HCT116 (cell line): ENCODE data around the gene DND1. TPM values are rescaled to one million over a fixed set of nuclear protein-coding genes. Genes with fewer than 3 reads are reported as not detected.

ENCODE experiments used
- ATAC-seq: fragments of 200-7000 bp; cut with Tn5 transposase; 2 replicates; pipeline ENCODE4 v1.9.1; 2020; ENCODE audit warnings: mild to moderate bottlenecking, moderate library complexity
- BruUV-seq: library from RNA; stranded (reverse); fragments of 400-500 nt; replicated peaks from 2 replicates; lab custom pipeline; 2021; lab: Mats Ljungman, UMichigan
- CTCF ChIA-PET: fragments of 300-600 bp; sonication (Branson Sonifier 250); formaldehyde crosslinking; loops from one replicate; lab custom pipeline; 2021; ENCODE audit warnings: antibody characterized with exemption; lab: Charles Lee
- POLR2A ChIA-PET: fragments of 300-600, 350-600 bp; sonication (Branson Sonifier 250); formaldehyde crosslinking; loops from one replicate; lab custom pipeline; 2021; ENCODE audit warnings: antibody characterized with exemption; lab: Charles Lee
- RAD21 ChIA-PET, 2 experiments: fragments of 300-600 bp; sonication (Branson Sonifier 250); formaldehyde crosslinking; loops; one replicate each; lab custom pipeline; 2023; ENCODE audit warnings: low total read pairs in 2 of 2; ENCODE audit not compliant: uncharacterized antibody in 2 of 2, unreplicated experiment in 2 of 2, low non-redundant PET in 1 of 2; lab: Charles Lee
- DNase-seq: peaks from one replicate; pipeline ENCODE4 v3.0.0-alpha.2; 2010; ENCODE audit warnings: low read depth, low spot score
- H2AFZ ChIP-seq: fragments of 200-600 bp; shearing (Covaris generic), sonication (generic); 2 replicates; pipeline ENCODE4 v1.6.1; 2017; ENCODE audit warnings: low read depth, mixed run types, mixed read lengths, antibody characterized with exemption, low read length; ENCODE audit not compliant: poor library complexity, severe bottlenecking
- H3K27ac ChIP-seq: 2 replicates; pipeline ENCODE4 v1.5.1; 2012; ENCODE audit warnings: low read depth, low read length
- H3K27me3 ChIP-seq: fragments of 200-600 bp; sonication (generic); 2 replicates; pipeline ENCODE4 v1.6.1; 2016; ENCODE audit warnings: mixed run types, low read length, mixed read lengths; ENCODE audit not compliant: insufficient read depth
- H3K36me3 ChIP-seq, 2 experiments: fragments of 200-500 bp in 1 of 2; fragments of 200-600 bp in 1 of 2; sonication (Bioruptor generic) in 1 of 2; sonication (generic) in 1 of 2; 2 replicates each; pipeline versions ENCODE4 v1.5.1 to v1.6.1; 2014 to 2016; ENCODE audit warnings: low read length in 2 of 2, inconsistent platforms in 1 of 2, mixed read lengths in 1 of 2, mixed run types in 1 of 2; ENCODE audit not compliant: insufficient read depth in 2 of 2, control insufficient read depth in 1 of 2
- H3K4me1 ChIP-seq, 2 experiments: fragments of 200-600 bp in 1 of 2; sonication (generic) in 1 of 2; 2 replicates each; pipeline versions ENCODE4 v1.5.1 to v1.6.1; 2012 to 2017; ENCODE audit warnings: low read length in 2 of 2, inconsistent platforms in 1 of 2, mild to moderate bottlenecking in 1 of 2, mixed read lengths in 1 of 2, mixed run types in 1 of 2, moderate library complexity in 1 of 2; ENCODE audit not compliant: insufficient read depth in 2 of 2, control insufficient read depth in 1 of 2
- H3K4me2 ChIP-seq: fragments of 200-600 bp; sonication (generic); 2 replicates; pipeline ENCODE4 v1.6.1; 2017; ENCODE audit warnings: mixed run types, low read length, mixed read lengths
- H3K4me3 ChIP-seq, 2 experiments: fragments of 200-600 bp in 1 of 2; sonication (generic) in 1 of 2; replicated peaks in 1 of 2; 2 replicates each; pipeline ENCODE4 v1.5.1; 2011 to 2016; ENCODE audit warnings: low read length in 2 of 2, control low read depth in 1 of 2, low read depth in 1 of 2, mild to moderate bottlenecking in 1 of 2, mixed read lengths in 1 of 2, mixed run types in 1 of 2
- H3K79me2 ChIP-seq: fragments of 200-600 bp; sonication (generic); 2 replicates; pipeline ENCODE4 v1.6.1; 2017; ENCODE audit warnings: mild to moderate bottlenecking, mixed run types, low read length, moderate library complexity, mixed read lengths; ENCODE audit not compliant: insufficient read depth
- H3K9ac ChIP-seq: fragments of 200-600 bp; sonication (generic); 2 replicates; pipeline ENCODE4 v1.6.1; 2016; ENCODE audit warnings: low read length, mixed read lengths
- H3K9me2 ChIP-seq: fragments of 200-600 bp; sonication (generic), shearing (Covaris generic); 2 replicates; pipeline ENCODE4 v1.6.1; 2017; ENCODE audit warnings: mixed run types, mild to moderate bottlenecking, moderate library complexity; ENCODE audit not compliant: insufficient read depth
- H3K9me3 ChIP-seq, 2 experiments: fragments of 200-500 bp in 1 of 2; fragments of 200-600 bp in 1 of 2; sonication (Bioruptor generic) in 1 of 2; sonication (generic) in 1 of 2; 2 replicates each; pipeline ENCODE4 v1.6.1; 2014 to 2017; ENCODE audit warnings: low read length in 2 of 2, mixed read lengths in 2 of 2, inconsistent platforms in 1 of 2, low read depth in 1 of 2, mild to moderate bottlenecking in 1 of 2, mixed run types in 1 of 2, moderate library complexity in 1 of 2; ENCODE audit not compliant: control insufficient read depth in 1 of 2, insufficient read depth in 1 of 2
- H4K20me1 ChIP-seq: fragments of 200-600 bp; sonication (generic), shearing (Covaris generic); 2 replicates; pipeline ENCODE4 v1.6.1; 2017; ENCODE audit warnings: mixed run types, mild to moderate bottlenecking, moderate library complexity; ENCODE audit not compliant: insufficient read depth
- CBX3 ChIP-seq: IDR thresholded peaks from 2 replicates; pipeline ENCODE4 v1.6.1; 2012; ENCODE audit warnings: low read depth
- CEBPB ChIP-seq: IDR thresholded peaks from 2 replicates; pipeline ENCODE4 v1.6.1; 2012; ENCODE audit warnings: low read depth
- EGR1 ChIP-seq: IDR thresholded peaks from 2 replicates; pipeline ENCODE4 v1.6.1; 2012; ENCODE audit warnings: low read depth
- ELF1 ChIP-seq: IDR thresholded peaks from 2 replicates; pipeline ENCODE4 v1.6.1; 2012; ENCODE audit warnings: low read depth, borderline replicate concordance
- EZH2 ChIP-seq: fragments of 200-600 bp; sonication (generic); IDR thresholded peaks from 2 replicates; pipeline ENCODE4 v1.6.1; 2017; ENCODE audit warnings: antibody characterized with exemption, mixed run types
- FOSL1 ChIP-seq: IDR thresholded peaks from 2 replicates; pipeline ENCODE4 v1.6.1; 2012; ENCODE audit warnings: low read depth
- JUND ChIP-seq: IDR thresholded peaks from 2 replicates; pipeline ENCODE4 v1.6.1; 2012
- POLR2A ChIP-seq: IDR thresholded peaks from 2 replicates; pipeline ENCODE4 v1.7.0; 2011; ENCODE audit warnings: borderline replicate concordance; ENCODE audit not compliant: insufficient read depth, insufficient read length; ENCODE audit errors: extremely low read depth
- POLR2AphosphoS5 ChIP-seq: IDR thresholded peaks from 2 replicates; pipeline ENCODE4 v1.6.1; 2011; ENCODE audit warnings: mild to moderate bottlenecking, low read depth, low read length, moderate library complexity
- RAD21 ChIP-seq: IDR thresholded peaks from 2 replicates; pipeline ENCODE4 v1.6.1; 2012; ENCODE audit warnings: low read depth, mild to moderate bottlenecking
- SIN3A ChIP-seq: IDR thresholded peaks from 2 replicates; pipeline ENCODE4 v1.6.1; 2012; ENCODE audit warnings: low read depth
- SP1 ChIP-seq: IDR thresholded peaks from 2 replicates; pipeline ENCODE4 v1.6.1; 2012; ENCODE audit warnings: low read depth
- SRF ChIP-seq: IDR thresholded peaks from 2 replicates; pipeline ENCODE4 v1.6.1; 2012; ENCODE audit warnings: low read depth
- TCF7L2 ChIP-seq: IDR thresholded peaks from 2 replicates; pipeline ENCODE4 v1.7.0; 2011; ENCODE audit warnings: borderline replicate concordance, inconsistent platforms; ENCODE audit not compliant: insufficient read depth, insufficient read length; ENCODE audit errors: extremely low read depth
- YY1 ChIP-seq: IDR thresholded peaks from 2 replicates; pipeline ENCODE4 v1.6.1; 2011; ENCODE audit warnings: low read length, low read depth, moderate library complexity, mild to moderate bottlenecking; ENCODE audit not compliant: insufficient replicate concordance; ENCODE audit errors: extremely low read depth
- ZNF274 ChIP-seq: fragments of 200-500 bp; sonication (Bioruptor generic); IDR thresholded peaks from 2 replicates; pipeline ENCODE4 v1.6.1; 2014; ENCODE audit warnings: mild to moderate bottlenecking, low read depth, low read length, inconsistent platforms
- intact Hi-C: fragments of 100-400 bp; cut with micrococcal nuclease; formaldehyde crosslinking; loops from 2 replicates; pipeline ENCODE4 v1.10.0; 2022
- total RNA-seq: library from RNA; stranded (reverse); gene quantifications from one replicate; pipeline ENCODE4 v1.2.1, GENCODE V29; 2021; ENCODE audit not compliant: unreplicated experiment
- TF ChIP-seq, protein P1 (sequence below): IDR thresholded peaks from 2 replicates; pipeline ENCODE4 v1.6.1; 2012
- TF ChIP-seq, protein P2 (sequence below), 3 experiments: fragments of 200-600 bp in 1 of 3; sonication (generic) in 1 of 3; IDR thresholded peaks in 2 of 3; conservative IDR thresholded peaks in 1 of 3; 2 replicates each; pipeline ENCODE4 v1.5.1; 2012 to 2017; ENCODE audit warnings: low read depth in 2 of 3, low read length in 2 of 3, antibody characterized with exemption in 1 of 3, borderline replicate concordance in 1 of 3, control low read depth in 1 of 3, mild to moderate bottlenecking in 1 of 3, mixed read lengths in 1 of 3, mixed run types in 1 of 3, moderate library complexity in 1 of 3; ENCODE audit not compliant: insufficient read depth in 1 of 3
- TF ChIP-seq, protein P3 (sequence below): IDR thresholded peaks from 2 replicates; pipeline ENCODE4 v1.6.1; 2011; ENCODE audit warnings: mild to moderate bottlenecking, low read length, moderate library complexity; ENCODE audit not compliant: insufficient replicate concordance; ENCODE audit errors: extremely low read depth

The DND1 gene
- total RNA-seq, 1 experiment from 2014 or later: 2.3 TPM

DNA sequence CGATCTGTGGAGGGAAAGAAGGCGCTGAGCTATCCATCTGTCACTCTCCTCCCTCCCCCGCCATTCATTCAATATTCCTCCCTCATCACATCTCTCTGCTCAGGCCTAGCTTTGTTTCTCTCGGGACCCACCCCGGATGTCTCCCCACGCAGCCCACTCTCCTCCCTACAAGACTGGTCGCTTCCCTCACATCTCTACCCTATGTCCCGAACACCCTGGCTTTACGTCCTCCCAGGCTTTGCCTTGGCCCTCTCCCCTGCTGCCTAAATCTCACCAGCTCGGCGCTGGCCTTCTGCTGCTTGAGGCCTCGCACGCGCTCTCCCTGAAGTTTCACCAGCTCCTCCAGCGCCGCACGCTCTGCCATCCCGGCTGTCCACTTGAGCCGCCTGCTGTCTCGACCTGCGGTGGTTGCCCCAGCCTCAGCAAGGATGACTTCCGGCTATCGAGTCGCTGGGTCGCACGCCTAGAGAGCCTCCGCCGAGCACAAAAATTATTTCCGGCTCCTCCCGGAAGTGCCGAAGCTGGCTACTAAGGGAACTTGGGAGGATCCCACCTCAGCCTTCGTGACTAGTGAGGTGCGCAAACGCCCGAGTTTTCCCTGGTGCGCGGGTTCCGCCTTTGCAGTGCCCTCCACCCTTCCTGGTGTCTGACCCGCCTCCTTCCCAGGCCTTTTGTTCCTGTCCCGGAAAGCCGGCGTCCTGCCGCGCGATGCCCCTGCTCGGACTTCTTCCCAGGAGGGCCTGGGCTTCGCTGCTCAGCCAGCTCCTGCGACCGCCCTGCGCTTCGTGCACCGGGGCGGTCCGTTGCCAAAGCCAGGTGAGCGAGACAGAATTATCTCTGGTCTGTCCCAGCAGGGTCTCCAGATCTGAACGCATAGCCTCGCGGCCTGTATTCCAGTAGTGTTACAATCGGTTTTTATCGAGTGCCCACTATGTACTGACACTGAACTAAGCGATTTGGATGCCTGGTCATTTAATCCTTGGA lies 17.9 kb upstream of the DND1 start, which contains the start of the genes HARS1 and HARS2 (continued):
- TF ChIP-seq, protein P1, sequence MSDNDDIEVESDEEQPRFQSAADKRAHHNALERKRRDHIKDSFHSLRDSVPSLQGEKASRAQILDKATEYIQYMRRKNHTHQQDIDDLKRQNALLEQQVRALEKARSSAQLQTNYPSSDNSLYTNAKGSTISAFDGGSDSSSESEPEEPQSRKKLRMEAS: peak; percentile 88
- TF ChIP-seq SIN3A (peak; percentile 97), YY1 (no peak), POLR2A (peak; percentile 94), ZNF274 (no peak)

DNA sequence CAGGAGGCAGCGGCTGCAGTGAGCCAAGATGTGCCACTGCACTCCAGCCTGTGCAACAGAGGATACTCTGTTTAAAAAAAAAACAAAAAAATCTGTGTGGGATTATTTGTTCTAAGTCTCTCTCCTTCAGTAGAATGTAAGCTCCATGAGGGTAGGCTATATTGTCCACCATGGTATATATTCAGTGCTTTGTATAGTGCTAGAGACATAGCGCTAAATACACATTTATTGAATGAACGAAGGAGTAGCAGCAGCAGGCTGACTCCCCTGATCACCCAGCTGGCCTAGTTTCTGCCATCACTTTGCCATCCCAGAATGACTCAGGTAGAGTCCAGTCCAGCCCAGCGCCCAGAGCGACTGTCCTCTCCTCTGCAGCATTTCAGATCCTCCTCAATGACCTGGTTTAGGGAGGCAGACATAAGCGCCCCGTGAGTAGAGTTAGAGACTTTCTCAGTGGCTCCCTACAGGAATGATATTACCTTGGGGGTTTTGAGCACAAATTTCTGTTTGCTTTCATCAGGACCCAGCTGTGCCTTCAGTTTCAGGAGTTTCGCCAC lies 17.1 kb upstream of the DND1 start:
- BruUV-seq: TSS peak; percentile 71
- Histone ChIP-seq H2AFZ (no peak overlapping the region), H3K4me2 (peak overlapping the region; percentile 87), H3K4me3 (peak overlapping the region; percentile 78 to 94), H4K20me1 (no peaks in the 10 kb centered on the region), H3K4me1 (peaks cover 0 to 9% of the 10 kb centered on the region in 2 experiments; a peak in 2 of 4 replicates), H3K79me2 (peaks cover 79% of the 10 kb centered on the region), H3K27me3 (no peaks in the 10 kb centered on the region), H3K9me2 (no peaks in the 10 kb centered on the region), H3K36me3 (peaks cover 28 to 33% of the 10 kb centered on the region in 2 experiments), H3K27ac (peak overlapping the region; percentile 90), H3K9ac (peak overlapping the region; percentile 81), H3K9me3 (no peaks in the 10 kb centered on the region)
- no peak for TF ChIP-seq POLR2AphosphoS5
- TF ChIP-seq, protein P2, sequence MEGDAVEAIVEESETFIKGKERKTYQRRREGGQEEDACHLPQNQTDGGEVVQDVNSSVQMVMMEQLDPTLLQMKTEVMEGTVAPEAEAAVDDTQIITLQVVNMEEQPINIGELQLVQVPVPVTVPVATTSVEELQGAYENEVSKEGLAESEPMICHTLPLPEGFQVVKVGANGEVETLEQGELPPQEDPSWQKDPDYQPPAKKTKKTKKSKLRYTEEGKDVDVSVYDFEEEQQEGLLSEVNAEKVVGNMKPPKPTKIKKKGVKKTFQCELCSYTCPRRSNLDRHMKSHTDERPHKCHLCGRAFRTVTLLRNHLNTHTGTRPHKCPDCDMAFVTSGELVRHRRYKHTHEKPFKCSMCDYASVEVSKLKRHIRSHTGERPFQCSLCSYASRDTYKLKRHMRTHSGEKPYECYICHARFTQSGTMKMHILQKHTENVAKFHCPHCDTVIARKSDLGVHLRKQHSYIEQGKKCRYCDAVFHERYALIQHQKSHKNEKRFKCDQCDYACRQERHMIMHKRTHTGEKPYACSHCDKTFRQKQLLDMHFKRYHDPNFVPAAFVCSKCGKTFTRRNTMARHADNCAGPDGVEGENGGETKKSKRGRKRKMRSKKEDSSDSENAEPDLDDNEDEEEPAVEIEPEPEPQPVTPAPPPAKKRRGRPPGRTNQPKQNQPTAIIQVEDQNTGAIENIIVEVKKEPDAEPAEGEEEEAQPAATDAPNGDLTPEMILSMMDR (IDR thresholded peaks at IDR 0.05 in 2 of 3, conservative IDR thresholded peaks at IDR 0.05 in 1 of 3; ENCODE audit: borderline replicate concordance in 1 of 3, insufficient read depth in 1 of 3, low read depth in 2 of 3, low read length in 2 of 3): no peak
- no peak; the same call in 1 of the 2 replicates for TF ChIP-seq SRF
- no peak for TF ChIP-seq CBX3
- no peak for TF ChIP-seq JUND
- TF ChIP-seq CEBPB: no peak
- no peak for TF ChIP-seq TCF7L2
- no peak for TF ChIP-seq ZNF274
- TF ChIP-seq EZH2: no peak
- TF ChIP-seq ELF1: no peak
- no peak for TF ChIP-seq RAD21
- TF ChIP-seq SP1: no peak
- TF ChIP-seq FOSL1: no peak
- no peak for TF ChIP-seq EGR1
- TF ChIP-seq, protein P3, sequence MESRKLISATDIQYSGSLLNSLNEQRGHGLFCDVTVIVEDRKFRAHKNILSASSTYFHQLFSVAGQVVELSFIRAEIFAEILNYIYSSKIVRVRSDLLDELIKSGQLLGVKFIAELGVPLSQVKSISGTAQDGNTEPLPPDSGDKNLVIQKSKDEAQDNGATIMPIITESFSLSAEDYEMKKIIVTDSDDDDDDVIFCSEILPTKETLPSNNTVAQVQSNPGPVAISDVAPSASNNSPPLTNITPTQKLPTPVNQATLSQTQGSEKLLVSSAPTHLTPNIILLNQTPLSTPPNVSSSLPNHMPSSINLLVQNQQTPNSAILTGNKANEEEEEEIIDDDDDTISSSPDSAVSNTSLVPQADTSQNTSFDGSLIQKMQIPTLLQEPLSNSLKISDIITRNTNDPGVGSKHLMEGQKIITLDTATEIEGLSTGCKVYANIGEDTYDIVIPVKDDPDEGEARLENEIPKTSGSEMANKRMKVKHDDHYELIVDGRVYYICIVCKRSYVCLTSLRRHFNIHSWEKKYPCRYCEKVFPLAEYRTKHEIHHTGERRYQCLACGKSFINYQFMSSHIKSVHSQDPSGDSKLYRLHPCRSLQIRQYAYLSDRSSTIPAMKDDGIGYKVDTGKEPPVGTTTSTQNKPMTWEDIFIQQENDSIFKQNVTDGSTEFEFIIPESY: no peak
- TF ChIP-seq POLR2A: no peak
- ATAC-seq: no peak
- peak; percentile 7 for DNase-seq
- intact Hi-C loops: loop anchor here (2.0 kb wide), 1 partner anchor 26 kb away; the partner anchor contains the start of gene WDR55
- POLR2A ChIA-PET: interaction anchor here (0.6 to 2.2 kb wide), 7 partner anchors 10 to 43 kb away, joined by 3 to 15 read pairs (median 6); partner anchors contain the start of genes IK, NDUFA2 and ZMAT2
- RAD21 ChIA-PET: no interaction called here
- CTCF ChIA-PET: no interaction called here
